SIG-M5 treated with dmso at 0.1 percent for 504 hours (cell line): ENCODE results near the gene NUTM2D.
A peak's percentile ranks its signal among the peaks of the same experiment; 100 is the strongest.
"Not testable (repeated sequence)": the region's sequence is repeated elsewhere in the genome, so short reads cannot be mapped to it uniquely, and the experiment has no call there.

Source experiments
- DNase-seq: peaks from one replicate; lab custom pipeline; 2025; ENCODE audit not compliant: unreplicated experiment; lab: John Stamatoyannopoulos, UW

NUTM2D gene

DNA sequence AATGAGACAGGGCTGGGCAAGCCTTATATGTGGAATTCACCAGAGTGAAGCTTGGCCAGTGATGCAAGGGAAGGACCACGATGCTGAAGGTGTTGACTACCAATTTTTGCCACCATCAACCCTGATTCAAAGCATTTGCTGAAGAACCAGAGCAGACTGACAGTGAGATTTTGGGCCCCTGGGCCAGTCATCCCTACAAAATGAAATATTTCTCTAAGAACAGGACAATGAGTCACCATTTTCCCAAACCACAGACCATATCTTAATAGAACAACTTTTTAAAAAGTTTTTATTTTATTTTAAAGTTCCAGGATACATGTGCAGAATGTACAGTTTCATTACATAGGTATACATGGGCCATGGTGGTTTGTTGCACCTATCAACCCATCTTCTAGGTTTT lies 16.5 kb downstream of the NUTM2D start:
- DNase-seq: not testable (repeated sequence)

DNA sequence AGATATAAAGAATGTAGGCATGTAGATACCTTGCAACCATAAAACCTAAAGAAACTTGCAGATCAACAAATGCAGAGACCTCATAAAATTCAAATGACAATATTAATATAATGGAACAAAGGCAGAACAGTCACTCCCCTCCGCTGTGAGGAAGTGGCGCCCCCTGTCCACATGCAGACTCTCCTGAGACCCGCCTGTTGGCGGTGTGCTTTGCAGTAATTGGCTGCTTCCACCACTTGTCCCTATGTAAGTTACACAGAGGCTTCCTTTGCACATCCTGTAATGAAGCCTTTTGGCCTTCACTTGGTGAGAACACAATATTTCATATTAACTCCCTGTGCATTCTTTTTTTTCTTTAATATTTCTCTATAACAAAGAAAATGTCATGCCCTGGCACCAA lies 21.6 kb downstream of the NUTM2D start:
- DNase-seq: not testable (repeated sequence)

DNA sequence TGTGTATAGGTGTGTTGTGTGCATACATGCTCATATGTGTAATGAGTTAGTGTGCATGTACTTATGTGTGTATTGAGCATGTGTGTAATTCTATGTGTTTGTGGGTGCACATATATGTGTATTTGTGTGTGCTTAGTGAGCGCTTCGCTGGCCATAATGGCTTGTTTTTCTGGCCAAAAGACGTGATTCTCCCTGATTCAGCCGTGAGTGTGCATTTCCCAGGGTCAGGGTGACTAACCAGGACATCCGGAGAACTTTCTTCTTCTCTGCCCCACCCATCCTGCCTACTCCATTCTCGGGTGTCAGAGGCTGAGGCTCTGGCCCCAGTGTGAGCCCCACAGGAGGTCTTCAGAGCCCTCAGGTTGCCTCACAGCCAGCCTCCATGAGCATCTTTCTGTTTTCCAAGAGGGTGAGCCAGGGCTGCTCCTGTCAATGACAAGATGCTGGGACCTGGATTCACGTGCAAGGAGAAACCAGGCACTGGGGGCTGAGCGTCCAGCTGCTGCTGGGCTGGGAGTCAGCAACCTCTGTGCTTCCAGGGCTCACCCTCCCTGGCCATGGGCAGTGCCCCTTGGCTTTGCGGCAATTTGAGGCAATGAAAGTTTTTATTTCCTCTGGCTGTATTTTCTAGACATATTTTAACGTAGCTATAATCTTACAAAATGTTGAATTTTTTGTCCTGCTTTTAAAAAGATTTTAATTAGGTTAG lies 25.8 kb downstream of the NUTM2D start:
- not testable (repeated sequence) for DNase-seq

DNA sequence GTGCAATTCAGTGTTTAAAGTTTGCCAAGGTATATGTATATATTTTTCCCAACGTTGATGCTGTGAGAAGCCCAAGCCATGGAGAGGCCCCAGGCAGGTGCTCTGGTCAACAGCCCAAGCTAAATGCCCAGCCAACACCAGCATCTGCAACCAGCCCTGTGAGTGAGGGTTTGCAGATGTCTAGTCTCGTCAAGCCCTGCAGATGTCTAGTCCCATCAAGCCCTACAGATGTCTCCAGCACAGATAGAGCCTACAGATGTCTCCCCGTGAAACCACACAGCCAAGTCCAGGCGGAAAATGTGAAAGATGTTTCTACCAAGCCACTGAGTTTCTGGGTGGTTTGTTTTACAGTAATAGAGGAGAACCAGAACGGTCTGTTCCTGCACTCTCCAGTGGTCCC lies 26.7 kb downstream of the NUTM2D start:
- not testable (repeated sequence) for DNase-seq

DNA sequence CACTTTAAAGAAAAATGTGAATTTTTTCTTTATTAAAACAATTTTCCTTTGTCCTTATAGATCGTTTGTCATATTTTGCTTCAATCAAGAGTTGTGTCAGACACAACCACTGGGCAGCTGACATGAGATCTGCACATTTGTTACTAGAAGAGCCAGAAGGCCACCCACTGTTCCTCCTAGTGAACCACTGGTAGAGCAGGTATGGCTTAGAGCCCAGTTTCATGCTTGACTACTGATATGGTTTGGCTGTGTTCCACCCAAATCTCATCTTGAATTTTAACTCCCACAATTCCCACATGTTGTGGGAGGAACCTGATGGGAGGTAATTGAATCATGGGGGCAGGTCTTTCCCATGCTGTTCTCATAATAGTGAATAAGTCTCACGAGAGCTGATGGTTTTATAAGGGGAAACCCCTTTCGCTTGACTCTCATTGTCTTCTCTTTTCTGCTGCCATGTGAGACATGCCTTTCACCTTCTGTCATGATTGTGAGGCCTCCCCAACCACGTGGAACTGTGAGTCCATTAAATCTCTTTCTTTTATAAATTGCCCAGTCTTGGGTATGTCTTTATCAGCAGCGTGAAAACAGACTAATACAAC lies 28.3 kb downstream of the NUTM2D start:
- DNase-seq: not testable (repeated sequence)

DNA sequence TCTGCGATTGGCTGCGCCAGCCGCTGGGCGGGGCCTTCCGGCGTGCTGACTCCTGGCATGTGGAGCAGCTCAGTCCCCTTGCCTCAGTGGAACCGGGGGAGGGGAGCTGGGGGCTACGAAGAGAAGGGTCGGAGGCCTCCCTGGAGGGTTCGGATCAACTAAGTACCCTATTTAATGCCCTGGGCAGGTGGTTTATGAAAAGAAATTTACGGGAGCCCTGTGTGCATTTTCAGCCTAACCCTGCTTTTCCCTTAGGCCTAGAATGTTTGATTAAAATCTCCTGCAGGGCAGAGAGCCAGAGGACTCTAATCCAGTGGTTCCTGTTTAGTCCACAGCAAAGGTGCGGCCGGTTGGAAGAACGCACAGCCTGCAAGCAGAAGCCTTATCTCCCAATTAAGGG lies 33.8 kb downstream of the NUTM2D start:
- DNase-seq: not testable (repeated sequence)

DNA sequence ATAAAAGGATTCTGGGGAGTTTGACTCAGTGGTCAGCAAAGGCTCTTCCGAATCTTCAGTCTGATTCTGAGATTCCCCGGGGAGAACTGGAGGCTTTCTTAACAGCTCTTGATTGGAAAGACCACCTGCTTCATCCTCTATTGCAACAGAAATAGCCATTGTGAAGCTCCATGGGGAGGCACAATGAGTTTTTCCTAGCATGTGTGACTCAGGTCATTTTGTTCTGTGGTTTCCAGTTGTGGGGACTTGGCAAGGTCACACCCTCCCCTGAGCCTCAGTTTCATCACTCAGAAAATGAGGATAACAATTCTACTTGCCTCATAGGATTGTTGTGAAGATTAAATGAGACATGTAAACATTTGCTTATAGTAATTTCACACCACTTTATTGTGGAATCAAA lies 38.7 kb downstream of the NUTM2D start:
- peak; percentile 0 for DNase-seq

DNA sequence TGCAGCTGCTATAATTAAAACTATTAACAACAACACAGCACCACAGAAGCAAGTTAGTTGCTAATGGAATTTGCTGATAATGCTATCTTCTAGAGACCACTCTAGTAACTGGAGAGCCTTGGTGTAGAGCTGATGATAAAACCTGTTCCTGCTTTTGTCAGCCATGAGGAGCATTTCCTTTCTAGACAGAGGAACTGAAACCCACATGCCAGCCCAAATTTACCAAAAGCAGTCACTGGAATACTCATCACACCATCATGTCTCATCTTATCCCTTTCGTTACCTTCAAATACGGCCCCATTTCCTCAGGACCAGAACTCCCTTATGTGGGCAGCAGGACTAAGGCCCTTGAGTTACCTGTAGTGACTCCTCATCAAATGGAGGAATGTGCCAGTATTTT lies 40.9 kb downstream of the NUTM2D start:
- not testable (repeated sequence) for DNase-seq

DNA sequence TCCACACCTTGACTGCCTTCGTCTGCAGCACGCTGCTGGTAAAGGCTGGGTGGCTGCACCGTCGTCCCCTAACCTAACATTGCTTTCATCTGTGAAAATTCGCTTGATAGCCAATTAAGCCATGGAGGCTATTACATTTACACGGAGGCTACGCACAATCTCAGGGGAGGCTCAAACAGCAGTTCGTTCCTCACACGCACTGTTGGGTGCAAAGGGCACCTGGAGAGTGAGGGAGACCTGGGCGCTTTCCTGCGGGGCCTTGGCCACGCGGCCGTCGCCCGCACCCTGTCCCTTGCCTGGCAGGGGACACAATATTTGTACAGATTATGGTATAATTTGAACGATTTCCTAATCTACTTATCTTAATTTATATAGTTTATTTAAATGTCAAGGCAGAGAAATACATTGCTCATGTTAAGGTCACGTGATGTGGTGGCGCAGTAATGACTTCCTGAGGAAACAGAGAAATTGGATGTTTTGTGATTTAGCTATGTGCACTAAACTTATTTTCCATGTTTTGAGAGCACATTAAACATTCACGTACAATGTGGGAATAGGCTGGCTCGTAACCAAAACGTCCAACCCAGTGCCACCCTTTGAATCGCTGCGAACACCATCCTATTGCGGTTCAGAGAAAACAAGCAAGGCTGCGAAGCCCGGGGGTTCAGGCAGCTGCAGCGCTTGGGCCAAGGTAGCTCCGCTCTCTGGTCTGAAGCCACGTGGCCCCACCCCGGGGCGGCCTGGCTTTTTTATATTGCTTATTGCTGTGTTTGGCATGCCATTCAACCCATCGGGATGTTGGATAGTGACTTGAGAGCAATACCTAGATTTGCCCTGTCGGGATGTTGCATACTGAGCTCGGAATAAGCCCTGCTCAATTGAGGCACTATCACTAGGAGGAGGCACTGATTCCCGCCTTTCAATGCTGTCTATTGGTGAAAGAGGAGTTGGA lies 50.2 kb downstream of the NUTM2D start:
- not testable (repeated sequence) for DNase-seq

DNA sequence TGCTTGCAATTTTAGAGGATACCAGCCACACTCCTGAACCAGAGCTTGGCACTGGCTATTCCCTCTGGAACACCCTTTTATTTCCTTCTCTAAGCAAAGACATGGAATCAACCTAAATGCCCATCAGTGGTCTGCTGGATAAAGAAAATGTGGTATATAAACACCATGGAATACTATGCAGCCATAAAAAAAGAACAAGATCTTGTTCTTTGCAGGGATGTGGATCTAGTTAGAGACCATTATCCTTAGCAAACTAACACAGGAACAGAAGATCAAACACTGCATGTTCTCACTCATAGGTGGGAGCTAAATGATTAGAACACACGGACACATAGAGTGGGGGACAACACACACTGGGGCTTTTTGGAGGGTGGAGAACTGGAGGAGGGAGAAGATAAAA lies 56.4 kb downstream of the NUTM2D start:
- not testable (repeated sequence) for DNase-seq
